ENCODE measurements around the gene ZNF624.
"Not testable (repeated sequence)": the region's sequence is repeated elsewhere in the genome, so short reads cannot be mapped to it uniquely, and the experiment has no call there.

ZNF624 gene

DNA sequence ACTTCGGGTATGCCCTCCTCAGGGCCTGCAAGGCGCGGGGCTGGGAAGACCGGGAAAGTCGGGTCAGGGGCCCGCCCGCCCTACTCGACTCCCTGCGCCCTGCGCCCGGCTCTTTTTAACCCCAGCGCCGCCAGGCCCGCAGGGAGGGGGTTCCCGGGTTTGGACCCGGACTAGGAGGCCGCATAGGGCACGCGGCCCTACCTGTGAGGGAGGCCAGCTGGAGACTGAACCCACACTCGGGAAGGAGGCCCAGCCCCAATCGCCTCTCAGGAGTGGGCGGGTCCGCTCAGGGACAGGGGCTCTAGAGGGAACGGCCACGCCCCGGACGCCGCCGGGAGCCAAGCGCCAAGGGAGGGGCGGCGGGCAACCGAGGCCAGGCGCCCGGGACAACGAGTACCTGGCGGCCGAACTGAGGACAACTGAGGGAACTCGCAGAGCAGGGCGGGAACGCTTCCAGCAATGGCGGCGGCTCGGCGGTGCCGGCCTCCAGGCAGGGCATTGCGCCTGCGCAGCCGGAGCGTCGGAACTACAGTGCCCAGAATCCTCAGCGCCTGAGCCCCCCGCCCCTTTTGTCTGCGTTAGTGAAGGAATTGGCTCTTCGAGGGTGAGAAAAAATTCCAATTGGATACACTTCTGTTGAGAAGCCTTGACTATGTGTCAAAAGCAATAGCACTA lies at the start of gene ZNF624:
Gene ZNF624, minus strand, starts transcription at position 484 of the 675 bp plus-strand sequence.
- peak; percentile 99 for DNase-seq (ENCODE audit: low spot score)

DNA sequence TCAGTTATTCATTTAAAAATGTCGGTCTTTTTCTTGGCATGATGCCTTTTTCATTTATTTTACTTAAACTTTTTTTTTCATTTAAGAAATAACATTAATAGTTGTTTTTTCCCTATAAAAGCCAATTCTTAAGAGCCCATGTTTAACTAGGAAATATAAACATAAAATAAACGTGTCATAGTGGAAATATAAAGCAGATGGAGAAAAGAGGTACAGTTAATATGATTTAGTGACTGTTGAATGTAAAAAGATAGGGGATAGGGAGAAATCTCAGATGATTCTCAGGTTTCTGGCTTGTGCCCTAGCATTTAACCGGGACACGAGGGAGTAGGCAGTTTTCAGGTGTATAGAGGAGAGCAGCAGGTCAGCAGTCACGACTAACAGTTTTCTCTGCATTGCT lies 44.0 kb upstream of the ZNF624 start:
- DNase-seq (ENCODE audit: low spot score), result not testable (repeated sequence)

DNA sequence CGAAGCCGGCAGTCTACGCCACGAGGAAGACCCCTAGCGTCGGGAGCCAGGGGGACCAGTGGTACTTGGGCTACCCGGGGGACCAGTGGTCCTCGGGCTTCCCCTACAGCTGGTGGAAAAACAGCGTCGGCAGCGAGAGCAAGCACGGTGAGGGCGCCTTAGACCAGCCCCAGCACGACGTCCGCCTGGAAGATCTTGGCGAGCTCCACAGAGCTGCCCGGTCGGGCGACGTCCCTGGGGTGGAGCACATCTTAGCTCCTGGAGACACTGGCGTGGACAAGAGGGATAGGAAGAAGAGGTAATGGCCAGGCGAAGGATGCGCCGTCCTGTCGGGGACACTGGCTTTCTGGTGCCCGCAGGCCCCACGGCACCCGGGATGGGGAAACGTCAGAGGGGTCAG lies 36.8 kb upstream of the ZNF624 start:
- not testable (repeated sequence) for DNase-seq (ENCODE audit: low spot score)

DNA sequence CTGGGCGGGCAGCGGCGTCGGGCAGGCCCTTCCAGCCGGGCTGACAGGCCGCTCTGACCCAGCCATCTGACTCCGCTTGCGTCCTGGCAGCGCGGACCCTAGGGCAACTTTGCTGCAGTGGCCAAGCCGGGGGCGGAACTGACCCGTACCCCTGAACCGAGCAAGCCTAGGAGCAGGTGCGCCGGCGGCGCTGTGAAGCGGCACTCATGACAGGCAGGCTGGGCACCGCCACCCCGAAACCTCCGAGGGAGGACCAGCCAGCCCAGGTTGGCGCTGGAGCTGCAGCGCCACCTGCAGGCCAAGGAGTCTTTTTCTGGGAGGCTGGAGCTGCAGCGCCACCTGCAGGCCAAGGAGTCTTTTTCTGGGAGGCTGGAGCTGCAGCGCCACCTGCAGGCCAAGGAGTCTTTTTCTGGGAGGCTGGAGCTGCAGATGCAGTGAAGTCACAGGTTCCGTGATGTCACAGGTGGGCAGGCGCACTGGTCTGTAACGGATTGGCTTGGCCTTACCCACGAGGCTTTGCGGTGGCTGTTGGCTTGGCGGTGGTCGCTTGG lies 36.2 kb upstream of the ZNF624 start, which contains the start of gene CCDC144A:
Gene CCDC144A, plus strand, starts transcription at position 511 of the 551 bp plus-strand sequence. CDS start 160 bp downstream, outside the sequence.
- peak; percentile 47 for DNase-seq (ENCODE audit: low spot score)

DNA sequence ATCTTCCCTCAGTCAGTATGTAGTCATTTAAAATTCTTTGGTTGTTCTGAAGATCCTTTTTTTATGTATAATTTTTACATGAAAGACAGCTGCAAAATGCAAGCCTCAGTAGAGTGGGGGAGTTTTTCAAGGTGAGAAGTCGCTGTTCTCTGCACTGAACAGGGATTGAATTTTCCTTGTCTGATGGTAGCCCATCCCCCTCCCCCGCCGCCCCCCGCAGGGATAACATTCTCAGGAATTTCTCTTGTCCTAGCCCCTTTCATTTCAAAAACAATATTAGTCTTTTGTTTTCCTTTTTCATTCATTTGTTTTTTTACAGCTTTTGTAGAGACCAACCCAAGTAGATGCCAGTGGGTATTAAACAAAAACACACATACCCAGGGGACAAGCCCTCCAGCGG lies 33.5 kb upstream of the ZNF624 start:
- DNase-seq (ENCODE audit: low spot score), result not testable (repeated sequence)

DNA sequence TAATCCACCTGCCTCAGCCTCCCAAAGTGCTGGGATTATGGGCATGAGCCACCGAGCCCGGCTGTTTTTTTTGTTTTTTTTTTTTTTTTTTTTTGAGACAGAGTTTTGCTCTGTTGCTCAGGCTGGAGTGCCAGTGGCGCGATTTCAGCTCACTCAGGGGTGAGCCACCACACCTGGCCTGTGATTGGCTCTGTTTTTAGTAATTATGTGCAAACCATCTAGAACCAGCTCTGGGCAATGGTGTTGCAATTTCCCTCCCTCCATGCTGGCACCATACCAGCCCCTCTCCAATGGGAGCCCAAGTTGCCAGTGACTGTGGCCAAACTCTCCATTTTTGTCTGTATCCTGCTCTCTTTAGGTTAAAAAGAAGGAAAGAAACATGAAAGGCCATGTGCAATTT lies 32.4 kb upstream of the ZNF624 start:
- DNase-seq (ENCODE audit: low spot score), result not testable (repeated sequence)

DNA sequence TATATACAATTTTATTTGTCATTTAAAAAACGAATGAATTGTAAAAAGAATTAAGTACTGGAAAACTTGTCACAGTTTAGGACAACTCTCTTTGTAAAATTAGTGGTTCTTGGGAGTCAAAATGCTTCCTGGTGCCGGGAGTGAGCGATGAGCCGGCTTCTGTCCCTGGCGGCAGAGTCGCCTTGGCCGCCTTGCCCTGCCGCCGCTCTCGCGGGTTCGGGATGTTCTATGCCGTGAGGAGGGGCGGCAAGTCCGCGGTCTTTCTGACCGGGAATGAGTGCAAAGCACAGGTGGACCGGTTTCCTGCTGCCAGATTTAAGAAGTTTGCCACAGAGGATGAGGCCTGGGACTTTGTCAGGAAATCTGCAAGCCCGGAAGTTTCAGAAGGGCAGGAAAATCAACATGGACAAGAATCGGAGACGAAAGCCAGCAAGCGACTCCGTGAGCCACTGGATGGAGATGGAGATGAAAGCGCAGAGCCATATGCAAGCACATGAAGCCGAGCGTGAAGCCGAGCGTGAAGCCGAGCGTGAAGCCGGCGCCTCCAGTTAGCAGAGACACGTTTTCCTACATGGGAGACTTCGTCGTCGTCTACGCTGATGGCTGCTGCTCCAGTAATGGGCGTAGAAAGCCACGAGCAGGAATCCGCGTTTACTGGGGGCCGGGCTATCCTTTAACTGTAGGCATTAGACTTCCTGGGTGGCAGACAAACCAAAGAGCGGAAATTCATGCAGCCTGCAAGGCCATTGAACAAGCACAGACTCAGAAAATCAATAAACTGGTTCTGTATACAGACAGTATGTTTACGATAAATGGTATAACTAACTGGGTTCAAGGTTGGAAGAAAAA lies 29.9 kb upstream of the ZNF624 start:
- DNase-seq (ENCODE audit: low spot score), result not testable (repeated sequence)

DNA sequence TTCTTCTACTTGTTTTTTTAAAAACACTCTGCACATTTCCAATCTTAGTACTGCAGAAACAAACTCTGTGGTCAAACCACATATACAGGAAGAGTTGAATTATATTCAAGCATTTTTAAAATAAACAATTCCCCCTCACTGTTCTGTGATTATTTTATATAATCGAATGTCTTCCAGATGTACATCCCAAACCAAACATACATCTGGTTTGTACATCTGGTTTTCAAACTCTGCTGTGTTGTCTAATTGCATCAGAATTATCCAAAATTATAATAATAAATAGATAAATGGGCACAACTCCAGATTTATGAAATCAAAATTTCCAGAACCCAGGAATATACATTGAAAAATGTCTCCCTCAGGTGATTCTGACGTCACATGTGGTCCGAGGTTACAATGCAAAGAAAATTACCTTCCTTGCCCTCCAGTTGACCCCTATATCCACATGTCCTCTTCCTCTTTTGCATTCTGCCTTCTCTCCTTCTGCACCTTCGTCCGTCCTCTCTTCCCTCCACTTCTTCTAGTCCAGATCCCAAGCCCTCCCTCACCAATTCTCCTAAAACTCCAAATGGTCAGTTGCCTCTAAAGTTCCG lies 23.1 kb upstream of the ZNF624 start:
- no peak for DNase-seq (ENCODE audit: low spot score)

DNA sequence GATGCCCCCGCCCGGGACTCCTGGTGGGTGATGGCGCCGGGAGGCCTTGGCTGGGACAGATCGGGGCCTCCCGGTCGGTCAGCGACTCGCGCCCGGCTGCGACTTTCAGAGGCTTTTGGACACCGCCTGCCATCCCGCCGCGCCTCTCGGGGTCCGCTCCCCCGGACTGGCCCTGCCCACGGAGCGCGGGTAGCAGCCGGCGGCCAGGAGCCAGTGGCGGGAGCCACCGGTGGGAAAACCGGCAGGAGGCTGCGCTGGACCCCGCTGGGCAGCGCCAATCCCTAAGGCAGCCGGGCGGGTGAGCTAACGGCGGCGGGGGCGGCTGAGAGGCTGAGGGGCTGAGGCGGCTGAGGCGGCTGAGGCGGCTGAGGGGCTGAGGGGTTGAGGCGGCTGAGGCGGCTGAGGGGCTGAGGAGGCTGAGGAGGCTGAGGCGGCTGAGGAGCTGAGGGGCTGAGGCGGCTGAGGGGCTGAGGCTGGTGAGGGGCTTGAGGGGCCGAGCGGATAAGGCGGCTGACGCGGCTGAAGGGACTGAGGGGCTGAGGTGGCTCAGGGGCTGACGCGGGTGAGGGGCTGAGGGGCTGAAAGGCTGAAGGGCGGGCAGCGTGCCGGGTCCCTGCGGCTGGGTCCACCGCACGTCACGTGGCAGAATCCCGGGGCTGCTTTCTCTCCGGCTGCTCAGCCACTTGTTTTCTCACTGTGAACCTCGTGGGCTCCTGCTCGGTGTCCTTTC lies 13.4 kb upstream of the ZNF624 start:
- DNase-seq (ENCODE audit: low spot score), result peak; percentile 30

DNA sequence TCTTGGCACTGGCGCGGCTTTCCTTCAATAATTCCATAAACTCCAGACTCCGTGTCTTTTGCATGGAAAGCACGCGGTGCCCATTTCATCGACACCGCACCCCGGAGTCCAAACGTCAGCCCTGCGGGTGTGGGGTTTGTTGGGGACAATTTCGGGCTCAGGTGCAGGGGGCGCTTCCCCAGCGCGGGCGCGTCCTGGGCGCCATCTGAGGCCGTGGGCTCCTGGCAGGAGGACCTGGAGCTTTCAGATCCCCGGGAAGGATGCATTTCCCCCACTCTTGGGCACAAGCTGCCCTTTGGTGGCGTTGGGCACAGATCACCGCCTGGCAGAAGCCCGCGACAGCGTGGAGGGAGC lies 12.9 kb upstream of the ZNF624 start:
- DNase-seq (ENCODE audit: low spot score), result not testable (repeated sequence)

DNA sequence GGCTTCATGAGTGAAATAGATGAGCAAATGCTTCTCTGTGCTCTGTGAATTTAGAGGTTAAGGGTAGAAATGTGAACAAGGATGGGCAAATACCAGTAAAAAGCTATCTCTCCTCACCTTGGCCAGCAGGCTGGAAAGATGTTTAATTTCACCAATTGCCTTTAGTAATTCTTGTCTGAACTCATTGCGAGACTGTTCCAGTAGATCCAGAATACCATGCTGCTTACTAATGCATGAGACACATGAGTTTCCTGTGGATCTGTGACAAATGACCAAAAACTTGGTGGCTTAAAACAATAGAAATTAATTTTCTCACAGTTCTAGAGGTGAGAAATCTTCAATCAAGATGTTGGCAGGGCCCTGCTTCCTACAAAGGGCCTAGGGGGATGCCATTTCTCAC lies 9.3 kb upstream of the ZNF624 start:
- peak; percentile 37 for DNase-seq (ENCODE audit: low spot score)

DNA sequence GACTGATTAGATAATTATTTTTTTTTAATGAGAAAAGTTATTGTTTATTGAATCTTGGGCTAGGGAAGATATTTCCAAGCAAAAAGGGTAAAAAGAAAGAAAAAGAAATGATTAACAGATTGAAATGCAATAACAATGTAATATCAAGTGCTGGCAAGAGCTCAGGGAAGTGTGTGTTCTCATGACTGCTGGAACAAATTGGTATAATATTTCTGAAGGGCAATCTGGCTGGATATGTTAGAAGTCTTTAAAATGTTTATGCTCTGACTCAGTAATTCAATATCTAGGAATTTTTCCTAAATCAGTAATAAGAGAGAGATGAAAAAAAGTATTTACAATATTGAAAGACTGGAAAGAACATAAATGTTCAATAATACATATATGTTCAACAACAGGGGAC lies 7.6 kb upstream of the ZNF624 start:
- DNase-seq (ENCODE audit: low spot score), result no peak

DNA sequence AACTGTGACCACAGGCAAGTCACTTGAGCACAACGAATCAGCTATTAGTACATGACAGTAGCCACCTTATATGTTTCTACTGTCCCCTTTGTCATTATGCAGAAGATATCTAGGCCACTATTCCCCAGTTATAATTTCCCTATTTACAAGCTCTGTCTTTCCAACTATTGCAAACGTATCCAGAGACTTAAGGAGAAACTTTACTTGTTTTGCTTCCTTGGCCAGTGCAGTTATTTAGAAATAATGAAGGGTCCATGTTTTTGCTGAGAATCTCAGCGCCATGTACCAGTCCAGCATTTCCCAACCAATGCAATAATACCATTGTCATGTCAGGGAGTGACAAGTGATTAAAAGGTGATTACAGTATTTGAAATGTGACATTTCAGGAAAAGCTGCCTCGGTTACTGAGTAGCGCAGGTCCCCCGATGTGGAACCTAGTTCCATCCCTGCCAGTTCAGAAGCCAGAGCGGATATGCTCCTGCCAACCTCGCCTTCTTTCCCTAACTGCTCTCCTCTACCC lies 743 bp downstream of the ZNF624 start:
- no peak for DNase-seq (ENCODE audit: low spot score)

DNA sequence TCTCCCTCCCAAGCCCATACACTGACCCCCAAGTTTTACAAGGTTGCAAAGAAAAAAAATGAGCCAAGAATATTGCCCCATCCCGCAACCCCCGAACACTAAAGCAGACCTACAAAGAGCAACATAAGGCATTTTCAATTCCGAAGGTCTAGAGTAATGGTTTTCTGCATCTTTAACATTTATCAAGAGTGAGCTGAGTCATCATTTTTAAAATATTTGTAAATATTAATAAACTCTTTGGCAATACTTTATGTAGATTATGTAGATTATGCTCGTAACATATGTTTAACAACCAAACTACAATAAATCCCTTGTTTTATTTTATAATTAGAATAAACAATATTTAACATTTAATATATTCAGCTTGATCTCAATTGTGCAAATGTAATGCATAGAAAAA lies 1.4 kb downstream of the ZNF624 start:
- DNase-seq (ENCODE audit: low spot score), result no peak

DNA sequence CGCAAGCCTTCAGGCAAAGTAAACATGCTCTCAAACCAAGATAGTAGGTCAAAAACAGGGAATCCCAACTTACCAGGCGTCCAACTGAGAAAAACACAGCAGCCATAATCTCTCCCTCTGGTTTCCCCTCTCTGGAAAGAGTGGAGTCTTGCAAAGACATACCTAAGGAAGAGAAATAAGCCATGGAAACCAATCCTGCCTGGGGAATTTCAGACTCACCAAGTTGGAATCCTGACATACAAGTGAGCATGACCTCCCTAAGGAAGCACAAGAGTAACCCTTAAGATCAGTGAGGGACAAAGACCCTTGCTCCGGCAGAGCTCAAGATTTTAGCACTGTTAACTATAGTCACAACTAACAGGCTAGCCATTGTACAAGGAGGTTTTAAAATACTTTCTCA lies 4.1 kb downstream of the ZNF624 start:
- no peak for DNase-seq (ENCODE audit: low spot score)

DNA sequence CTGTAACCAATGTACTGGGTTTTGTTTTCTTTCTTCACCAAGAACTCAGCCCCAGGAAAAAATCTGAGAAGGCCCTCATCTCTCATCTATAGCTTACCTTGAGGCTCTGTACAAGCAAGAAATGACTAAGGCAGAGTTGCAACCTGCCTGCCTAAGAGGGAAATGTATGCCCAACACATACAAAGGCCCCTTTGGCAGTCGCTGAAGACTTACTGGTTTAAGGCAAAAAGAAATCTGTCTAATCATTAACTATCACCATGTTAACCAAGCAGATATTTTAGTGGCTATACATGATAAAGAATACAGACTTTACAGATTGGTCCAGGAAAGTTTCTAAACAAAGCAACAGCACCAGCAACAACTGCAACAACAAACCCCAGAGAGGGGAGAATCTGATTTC lies 14.2 kb downstream of the ZNF624 start:
- no peak for DNase-seq (ENCODE audit: low spot score)

DNA sequence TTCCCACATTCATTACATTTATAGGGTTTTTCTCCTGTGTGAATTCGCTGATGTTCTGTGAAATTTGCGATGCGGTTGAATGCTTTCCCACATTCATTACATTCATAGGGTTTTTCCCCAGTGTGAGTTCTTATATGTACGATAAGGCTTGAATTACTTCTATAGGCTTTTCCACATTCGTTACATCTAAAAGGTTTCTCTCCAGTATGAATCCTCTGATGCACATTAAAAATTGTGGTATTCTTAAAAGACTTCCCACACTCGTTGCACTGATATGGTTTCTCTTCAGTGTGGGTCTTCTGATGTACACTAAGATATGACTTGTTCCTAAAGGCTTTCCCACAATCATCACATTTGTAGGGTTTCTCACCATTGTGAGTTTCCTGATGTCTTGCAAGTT lies 30.4 kb downstream of the ZNF624 start:
- DNase-seq (ENCODE audit: low spot score), result no peak

DNA sequence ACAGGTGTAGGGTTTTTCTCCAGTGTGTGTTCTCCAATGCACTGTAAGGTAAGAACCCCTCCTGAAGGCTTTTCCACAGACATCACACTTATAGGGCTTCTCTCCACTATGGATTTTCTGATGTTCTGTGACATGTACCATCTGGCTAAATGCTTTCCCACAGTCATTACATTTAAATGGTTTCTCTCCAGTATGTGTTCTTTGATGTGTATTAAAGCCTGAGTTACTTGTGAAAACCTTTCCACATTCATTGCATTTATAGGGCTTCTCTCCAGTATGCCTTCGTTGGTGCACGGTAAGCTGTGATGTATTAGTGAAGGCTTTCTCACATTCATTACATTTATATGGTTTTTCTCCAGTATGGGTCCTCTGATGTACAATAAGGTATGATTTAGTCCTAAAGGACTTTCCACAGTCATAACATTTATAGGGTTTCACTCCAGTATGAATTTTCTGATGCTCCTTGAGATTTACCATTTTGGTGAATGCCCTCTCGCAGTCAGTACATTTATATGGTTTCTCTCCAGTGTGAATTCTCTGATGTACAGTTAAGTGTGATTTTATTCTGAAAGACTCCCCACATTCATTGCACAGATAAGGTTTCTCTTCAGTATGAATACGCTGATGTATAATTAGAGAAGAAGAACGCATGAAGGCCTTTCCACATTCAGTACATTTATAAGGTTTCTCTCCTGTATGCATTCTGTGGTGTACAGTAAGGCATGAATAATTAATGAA lies 30.9 kb downstream of the ZNF624 start:
- no peak for DNase-seq (ENCODE audit: low spot score)

DNA sequence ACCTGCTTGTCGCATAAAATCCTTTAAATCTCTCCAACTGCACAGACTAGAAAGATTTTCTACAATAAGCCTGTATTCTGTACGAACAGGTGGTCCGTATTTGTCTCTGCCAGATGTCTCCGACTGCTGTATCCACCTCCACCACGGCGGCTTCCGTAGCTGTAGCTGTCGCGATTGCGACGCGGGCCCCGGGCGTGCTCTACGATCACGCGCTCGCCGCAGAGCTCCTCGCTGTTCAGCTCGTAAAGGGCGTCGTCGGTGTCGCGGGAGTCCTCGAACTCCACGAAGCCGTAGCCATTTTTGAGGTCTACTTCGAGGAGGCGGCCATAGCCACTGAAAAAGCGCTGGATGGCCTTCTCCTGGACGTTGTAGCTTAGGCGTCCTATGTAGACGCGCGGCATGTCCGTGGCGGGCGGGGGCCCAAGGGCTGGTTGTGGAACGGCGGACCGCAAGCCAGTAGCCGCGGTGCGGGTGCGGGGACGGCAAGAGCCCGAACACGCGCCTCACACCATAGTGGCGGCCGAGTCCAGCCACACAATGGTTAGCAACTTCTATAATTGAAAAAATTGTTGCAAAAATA lies 36.1 kb downstream of the ZNF624 start:
- no peak for DNase-seq (ENCODE audit: low spot score)

DNA sequence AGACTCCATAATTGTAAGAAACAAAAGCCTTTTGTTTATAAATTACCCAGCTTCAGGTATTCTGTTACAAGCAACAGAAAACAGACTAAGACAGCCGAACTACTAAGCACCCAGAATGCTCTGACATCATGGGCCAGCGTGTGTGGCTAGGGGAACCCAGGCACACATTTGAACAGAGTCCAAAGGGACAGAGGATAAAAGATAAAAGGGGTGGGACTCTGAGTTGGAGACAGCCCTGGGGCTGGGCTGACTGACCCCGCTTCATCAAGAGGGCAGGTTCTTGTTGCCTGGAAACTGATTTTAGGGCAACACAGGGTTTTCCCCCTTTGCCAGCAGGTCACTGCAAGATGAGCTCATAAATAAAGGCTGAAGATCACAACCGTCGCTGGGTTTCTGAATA lies 54.1 kb downstream of the ZNF624 start:
- no peak for DNase-seq (ENCODE audit: low spot score)

Data from AG20443 (cell line).